ENCODE data around the gene STRAP.

GRCh38 chr12:15839682-15840081 is 42.5 kb upstream of the STRAP start:
- TF ChIP-seq CTCF (tag by site-specific recombination; IDR thresholded peaks at IDR 0.05) (no peak), ZBTB17 (tag by site-specific recombination; IDR thresholded peaks at IDR 0.05) (no peak), ELK4 (IDR thresholded peaks at IDR 0.05; ENCODE audit: borderline replicate concordance, low read depth, low read length) (no peak), ZNF398 (tag by site-specific recombination; IDR thresholded peaks at IDR 0.05) (no peak), BCL11A (tag by site-specific recombination; IDR thresholded peaks at IDR 0.05; ENCODE audit: low read depth) (no peak), ZBTB7A (tag by site-specific recombination; IDR thresholded peaks at IDR 0.05; ENCODE audit: low read depth) (no peak)
